GM18861 (cell line): ENCODE results near the gene MYOZ1.

Experiments used
- ATAC-seq: cut with Tn5 transposase; IDR thresholded peaks from one replicate; pipeline ENCODE4 v1.9.1; 2021; ENCODE audit not compliant: unreplicated experiment

Gene MYOZ1

DNA sequence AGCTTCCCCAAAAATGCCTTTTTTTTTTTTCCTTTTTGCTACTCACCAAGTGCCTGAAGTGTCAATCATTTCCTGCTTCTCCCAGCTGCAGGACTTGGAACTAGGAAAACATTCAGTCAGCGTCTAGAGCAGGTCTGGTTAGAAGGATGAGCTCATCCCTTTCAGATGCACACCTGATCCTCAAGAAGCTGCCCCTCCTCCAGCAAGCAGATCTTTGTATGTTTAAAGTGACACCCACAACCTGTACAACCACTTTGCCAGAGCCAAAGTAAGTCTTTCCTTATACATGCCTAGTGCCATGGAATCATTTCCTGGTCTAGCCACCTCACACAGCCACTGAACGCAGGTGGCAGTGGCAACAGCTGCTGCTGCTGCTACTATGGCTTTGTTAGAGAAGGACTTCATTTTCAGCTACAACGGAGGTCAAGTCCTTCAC is 39.8 kb downstream of the MYOZ1 start:
- no peak for ATAC-seq

- no peak for ATAC-seq
Observed at GRCh38 chr10:73597346-73597745, 43.9 kb downstream of the MYOZ1 start.

GRCh38 chr10:73593812-73594211 is 47.5 kb downstream of the MYOZ1 start:
- ATAC-seq, result no peak

GRCh38 chr10:73593110-73593509 is 48.2 kb downstream of the MYOZ1 start:
- no peak for ATAC-seq

- ATAC-seq, result no peak
Observed at GRCh38 chr10:73591935-73592699, 49.2 kb downstream of the MYOZ1 start.

DNA sequence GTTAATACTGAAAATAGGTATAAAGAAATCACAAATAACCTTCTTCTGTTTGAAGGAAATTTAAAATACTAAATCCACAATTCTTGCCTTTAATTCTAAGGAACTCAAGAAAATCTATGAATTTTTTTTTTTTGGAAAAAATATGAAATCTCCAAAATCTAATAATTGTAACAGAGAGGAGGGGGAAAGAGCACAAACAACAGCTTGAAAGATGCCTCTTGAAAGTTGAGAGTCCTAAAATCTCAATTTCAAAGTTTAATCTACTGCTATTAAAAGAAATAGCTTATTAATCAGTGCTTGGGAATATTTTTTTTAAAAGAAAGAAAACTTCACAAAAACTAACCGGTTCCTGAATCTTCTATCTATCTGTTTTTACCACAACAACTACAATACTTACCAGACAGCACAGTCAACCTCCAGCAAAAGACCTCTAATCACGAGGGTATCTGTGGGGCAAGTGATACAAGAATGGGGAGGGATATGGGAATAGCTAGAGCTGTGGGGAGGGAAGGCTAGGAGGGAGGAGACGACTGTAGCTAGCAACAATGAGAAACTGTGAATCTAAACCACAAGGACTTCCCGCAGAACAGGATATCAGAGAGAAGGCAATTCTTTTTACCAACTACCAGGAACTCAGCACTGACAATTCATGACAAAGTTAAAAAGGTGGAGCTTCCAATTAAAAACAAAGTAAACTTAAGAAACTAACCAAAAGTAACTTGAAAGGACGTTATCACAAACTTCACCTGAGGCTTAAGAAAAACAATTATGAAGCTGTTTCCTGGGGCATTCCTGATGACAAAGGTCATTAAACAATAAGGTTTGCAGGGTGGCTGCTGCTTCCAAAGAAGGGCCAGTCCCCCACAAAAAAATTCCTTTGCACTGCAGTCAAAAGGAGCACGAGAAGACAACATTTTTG is 50.1 kb downstream of the MYOZ1 start, which contains the start of gene USP54:
Gene USP54, minus strand, starts transcription at position 462 of the 919 bp plus-strand sequence. CDS start 15,684 bp downstream, outside the sequence.
- no peak for ATAC-seq

GRCh38 chr10:73589563-73590126 is 51.6 kb downstream of the MYOZ1 start:
- ATAC-seq, result no peak

- ATAC-seq, result no peak
Observed at GRCh38 chr10:73588656-73589055, 52.6 kb downstream of the MYOZ1 start.

DNA sequence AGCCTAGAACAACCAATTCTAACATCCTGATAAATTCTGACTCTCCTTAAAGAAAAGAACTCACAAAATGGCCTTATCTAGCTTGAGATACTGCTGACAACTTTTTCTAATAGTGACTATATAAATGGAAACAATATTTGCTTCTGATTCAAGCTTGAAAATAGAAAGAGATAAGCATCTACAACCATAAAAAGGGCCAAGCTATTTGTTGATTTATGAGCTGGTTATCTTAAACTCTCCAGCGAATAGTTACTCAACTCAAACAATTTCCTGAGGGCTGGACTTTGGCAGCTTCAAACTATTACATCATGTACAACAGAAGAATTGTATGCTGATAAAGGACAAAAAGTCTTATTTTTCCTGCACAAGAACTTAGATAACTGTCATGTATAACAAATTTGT is 54.7 kb downstream of the MYOZ1 start:
- ATAC-seq, result no peak

DNA sequence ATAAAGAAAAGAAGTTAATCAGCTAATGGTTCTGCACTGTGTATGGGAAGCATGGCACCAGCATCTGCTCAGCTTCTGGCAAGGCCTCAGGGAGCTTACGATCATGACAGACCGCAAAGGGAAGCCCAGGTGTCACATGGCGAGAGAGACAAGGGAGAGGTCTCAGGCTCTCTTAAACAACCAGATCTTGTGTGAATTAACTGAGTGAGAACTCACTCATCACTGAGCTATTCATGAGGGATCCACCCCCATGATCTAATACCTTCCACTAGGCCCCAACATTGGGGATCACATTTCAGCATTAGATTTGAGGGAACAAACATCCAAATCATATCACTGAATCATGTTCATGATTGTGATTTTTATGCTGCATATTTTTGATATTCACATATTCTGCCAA is 55.9 kb downstream of the MYOZ1 start:
- no peak for ATAC-seq

GRCh38 chr10:73584737-73585136 is 56.5 kb downstream of the MYOZ1 start:
- ATAC-seq, result no peak

- ATAC-seq, result no peak
Observed at GRCh38 chr10:73581918-73582317, 59.4 kb downstream of the MYOZ1 start.
